NCI-H460 (cell line): ENCODE measurements around the gene MAMDC2. TPM values are rescaled to one million over a fixed set of nuclear protein-coding genes. Genes with fewer than 3 reads are reported as not detected.

Experiments used
- DNase-seq: peaks from one replicate; pipeline ENCODE4 v3.0.0-alpha.2; 2016; ENCODE audit warnings: low read depth; ENCODE audit errors: extremely low read depth
- total RNA-seq: library from RNA; depleted of rRNA; stranded (reverse); fragments of >200 nt; shearing (Covaris generic); gene quantifications from 2 replicates; pipeline ENCODE4 v1.2.3, GENCODE V29; 2014

Gene MAMDC2
- total RNA-seq, 1 experiment from 2014 or later, result not detected

- no peak for DNase-seq
These were observed 84.1 kb downstream of the MAMDC2 start for GRCh38 chr9:70127540-70128416.

- DNase-seq, result no peak
These were observed 86.6 kb downstream of the MAMDC2 start for GRCh38 chr9:70130266-70130665.

- DNase-seq, result no peak
These were observed 87.6 kb downstream of the MAMDC2 start for GRCh38 chr9:70131296-70131695.

- DNase-seq, result no peak
These were observed 89.9 kb downstream of the MAMDC2 start for GRCh38 chr9:70133253-70134208.

- DNase-seq, result no peak
These were observed 90.7 kb downstream of the MAMDC2 start for GRCh38 chr9:70134360-70134759.

GRCh38 chr9:70135176-70135575 is 91.5 kb downstream of the MAMDC2 start:
- DNase-seq, result no peak

GRCh38 chr9:70136632-70137031 is 93.0 kb downstream of the MAMDC2 start:
- no peak for DNase-seq

GRCh38 chr9:70137577-70137976 is 93.9 kb downstream of the MAMDC2 start:
- no peak for DNase-seq

- no peak for DNase-seq
These were observed 98.5 kb downstream of the MAMDC2 start for GRCh38 chr9:70142101-70142500.

- DNase-seq, result no peak
These were observed 99.9 kb downstream of the MAMDC2 start for GRCh38 chr9:70143394-70144130.

GRCh38 chr9:70144131-70144503 is 100.5 kb downstream of the MAMDC2 start:
- DNase-seq, result no peak

GRCh38 chr9:70145981-70146380 is 102.3 kb downstream of the MAMDC2 start:
- DNase-seq, result no peak

- DNase-seq, result no peak
These were observed 103.5 kb downstream of the MAMDC2 start for GRCh38 chr9:70147196-70147595.

- no peak for DNase-seq
These were observed 104.0 kb downstream of the MAMDC2 start for GRCh38 chr9:70147651-70148050.

GRCh38 chr9:70152350-70152749 is 108.7 kb downstream of the MAMDC2 start:
- DNase-seq, result no peak

GRCh38 chr9:70156729-70157128 is 113.1 kb downstream of the MAMDC2 start:
- DNase-seq, result no peak

- DNase-seq, result no peak
These were observed 116.0 kb downstream of the MAMDC2 start for GRCh38 chr9:70159630-70160029.

GRCh38 chr9:70160686-70161600 is 117.3 kb downstream of the MAMDC2 start:
- DNase-seq, result no peak

GRCh38 chr9:70165006-70165602 is 121.5 kb downstream of the MAMDC2 start:
- DNase-seq, result no peak
